Choroid plexus epithelial cell (primary cell): ENCODE results near the gene MXD3.

Experiments used
- DNase-seq: peaks from one replicate; pipeline ENCODE4 v3.0.0-alpha.2; 2010; ENCODE audit warnings: low read depth
- H3K4me3 ChIP-seq: 2 replicates; pipeline ENCODE4 v1.5.1; 2011; ENCODE audit warnings: low read depth, mild to moderate bottlenecking, control low read depth, low read length, moderate library complexity
- CTCF ChIP-seq: conservative IDR thresholded peaks from 2 replicates; pipeline ENCODE4 v1.5.1; 2011; ENCODE audit warnings: low read depth, mild to moderate bottlenecking, control low read depth, inconsistent platforms, low read length, moderate library complexity

The MXD3 gene

DNA sequence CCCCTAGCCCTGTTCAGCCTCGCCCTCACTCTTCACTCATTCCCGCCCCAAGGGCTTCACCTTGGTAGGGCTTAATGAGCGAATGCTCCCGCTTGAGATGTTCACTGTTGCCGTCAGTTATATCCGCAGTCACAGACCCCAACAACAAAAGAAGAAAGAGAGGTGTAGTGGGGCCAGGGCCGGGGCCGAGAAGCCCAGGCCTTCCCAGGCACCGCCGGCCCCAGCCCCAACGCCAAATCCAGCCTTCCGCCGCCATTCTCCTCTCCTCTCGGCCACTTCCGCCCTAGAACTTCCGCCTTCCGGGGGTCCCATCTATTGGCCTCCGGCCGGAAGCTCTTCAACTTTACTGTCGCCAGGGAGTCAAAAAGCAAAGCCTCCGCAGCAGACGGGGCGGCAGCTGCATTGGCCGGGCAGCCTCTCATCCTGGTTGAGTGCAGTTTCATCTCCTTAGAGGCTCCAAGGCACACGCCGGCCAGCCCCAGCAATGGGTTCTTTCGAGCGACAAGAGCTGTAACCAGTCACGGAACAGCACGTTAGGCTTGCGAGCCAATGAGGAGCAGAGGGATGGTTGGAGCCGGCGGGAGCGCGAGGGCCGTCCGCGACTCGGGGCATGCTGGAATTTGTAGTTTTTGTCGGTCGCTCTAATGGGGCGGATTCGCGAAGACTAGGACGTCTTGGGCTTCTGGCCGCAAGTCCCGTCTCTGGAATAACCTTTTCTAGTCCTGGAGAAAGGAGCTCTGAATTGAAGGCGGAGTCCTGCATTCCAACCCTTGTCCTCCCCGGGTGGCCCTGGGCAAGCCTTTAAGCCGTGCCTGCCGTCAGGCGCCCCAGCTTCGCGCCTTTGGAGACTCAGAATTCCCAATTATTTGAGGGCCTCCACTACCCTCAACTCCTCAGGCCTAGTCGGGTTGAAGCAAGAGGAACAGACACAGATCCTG, 40.0 kb upstream of the MXD3 start, which contains the start of gene LMAN2:
Gene LMAN2, minus strand, starts transcription at position 277 of the 938 bp plus-strand sequence. Its CDS starts 21 bp downstream, at position 256.
- peak within 1 kb of the TSS; percentile 96 for H3K4me3 ChIP-seq
- no peak for TF ChIP-seq CTCF
- DNase-seq = peak; percentile 98

- H3K4me3 ChIP-seq = peak overlapping the region; percentile 96
- TF ChIP-seq CTCF = no peak
- DNase-seq = no peak
These were observed 39.2 kb upstream of the MXD3 start for GRCh38 chr5:177350776-177351391.

- H3K4me3 ChIP-seq = no peak overlapping the region
- DNase-seq = no peak
- no peak for TF ChIP-seq CTCF
These were observed 38.1 kb upstream of the MXD3 start for GRCh38 chr5:177349762-177350161.

GRCh38 chr5:177349362-177349647, 37.6 kb upstream of the MXD3 start:
- DNase-seq = no peak
- no peak overlapping the region for H3K4me3 ChIP-seq
- TF ChIP-seq CTCF = no peak

DNA sequence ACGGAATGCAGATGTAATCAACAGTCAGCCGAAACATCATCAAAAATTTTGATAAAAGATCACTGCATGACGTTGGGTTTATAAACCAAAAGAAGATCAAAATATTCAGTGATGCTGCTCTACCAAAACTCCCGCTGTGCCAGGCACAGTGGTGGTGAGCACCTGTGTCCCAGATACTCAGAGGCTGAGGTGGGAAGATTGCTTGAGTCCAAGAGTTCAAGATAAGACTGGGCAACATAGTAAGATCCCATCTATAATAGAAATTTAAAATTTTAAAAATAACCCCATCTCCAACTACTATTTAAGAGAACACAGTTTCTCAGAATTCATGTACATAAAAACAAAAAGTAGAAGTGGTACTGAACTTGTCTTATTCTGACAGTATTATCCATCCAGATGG, 36.0 kb upstream of the MXD3 start:
- DNase-seq = no peak
- TF ChIP-seq CTCF = no peak
- no peak overlapping the region for H3K4me3 ChIP-seq

DNA sequence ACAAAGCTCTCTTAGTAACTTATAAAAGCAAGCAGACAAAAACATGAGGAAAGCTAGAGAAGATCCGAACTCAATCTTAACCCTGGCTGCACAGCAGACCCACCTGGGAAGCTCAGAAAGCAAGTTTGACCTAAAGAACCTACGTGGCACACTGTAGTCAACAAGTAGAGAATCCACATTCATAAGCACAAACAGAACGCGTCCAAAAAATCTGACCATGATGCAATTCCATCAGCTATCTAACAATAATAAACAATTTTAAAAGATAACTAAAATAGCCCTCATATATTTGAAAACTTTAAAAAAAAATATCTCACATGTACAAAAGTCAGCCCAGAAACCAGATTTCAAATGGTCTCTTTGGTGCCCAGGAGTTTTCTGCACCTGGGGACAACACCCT, 35.1 kb upstream of the MXD3 start:
- peak; percentile 42 for DNase-seq
- TF ChIP-seq CTCF = no peak
- no peak overlapping the region for H3K4me3 ChIP-seq
